DND-41 (cell line): ENCODE results near the gene ADM.

Experiments used
- ATAC-seq: fragments of 200-7000 bp; cut with Tn5 transposase; 3 replicates; pipeline ENCODE4 v1.9.1; 2021; ENCODE audit warnings: low read depth; ENCODE audit not compliant: insufficient read depth
- DNase-seq: peaks from one replicate; pipeline ENCODE4 v3.0.0-alpha.2; 2020
- H2AFZ ChIP-seq: 2 replicates; pipeline ENCODE4 v1.6.0; 2012; ENCODE audit warnings: low read depth, low read length
- H3K27ac ChIP-seq: 2 replicates; pipeline ENCODE4 v1.5.1; 2012; ENCODE audit warnings: low read length, inconsistent platforms
- H3K27me3 ChIP-seq: fragments of 200-600 bp; sonication (generic); 2 replicates; pipeline ENCODE4 v1.6.0; 2012; ENCODE audit warnings: low read length, mild to moderate bottlenecking, inconsistent platforms; ENCODE audit not compliant: insufficient read depth, poor library complexity
- H3K36me3 ChIP-seq: 2 replicates; pipeline ENCODE4 v1.5.1; 2012; ENCODE audit warnings: low read length, inconsistent platforms; ENCODE audit not compliant: insufficient read depth
- H3K4me1 ChIP-seq: 2 replicates; pipeline ENCODE4 v1.5.1; 2012; ENCODE audit warnings: mild to moderate bottlenecking, low read length; ENCODE audit not compliant: insufficient read depth
- H3K4me2 ChIP-seq: 2 replicates; pipeline ENCODE4 v1.6.0; 2012; ENCODE audit warnings: mild to moderate bottlenecking, moderate library complexity, low read length, inconsistent platforms; ENCODE audit not compliant: insufficient read depth
- H3K4me3 ChIP-seq, 2 experiments: fragments of 200-600 bp in 1 of 2; shearing (Covaris generic) in 1 of 2; 2 replicates each; pipeline ENCODE4 v1.5.1; 2012 to 2016; ENCODE audit warnings: inconsistent platforms in 2 of 2, low read length in 2 of 2, mild to moderate bottlenecking in 2 of 2, low read depth in 1 of 2, moderate library complexity in 1 of 2
- H3K79me2 ChIP-seq: 2 replicates; pipeline ENCODE4 v1.6.0; 2012; ENCODE audit warnings: low read length, inconsistent platforms; ENCODE audit not compliant: insufficient read depth
- H3K9ac ChIP-seq: 2 replicates; pipeline ENCODE4 v1.6.0; 2012; ENCODE audit warnings: low read depth, mild to moderate bottlenecking, inconsistent platforms, low read length, moderate library complexity
- H3K9me3 ChIP-seq: 2 replicates; pipeline ENCODE4 v1.5.1; 2012; ENCODE audit warnings: low read length, moderate library complexity, mild to moderate bottlenecking, inconsistent platforms; ENCODE audit not compliant: insufficient read depth, severe bottlenecking
- H4K20me1 ChIP-seq: 2 replicates; pipeline ENCODE4 v1.6.0; 2012; ENCODE audit warnings: low read length; ENCODE audit not compliant: insufficient read depth
- CTCF ChIP-seq: IDR thresholded peaks from 2 replicates; pipeline ENCODE4 v1.5.1; 2012; ENCODE audit warnings: borderline replicate concordance, low read length, moderate library complexity, mild to moderate bottlenecking; ENCODE audit not compliant: poor library complexity, severe bottlenecking; ENCODE audit errors: extremely low read depth
- EZH2 ChIP-seq: IDR thresholded peaks from 3 replicates; pipeline ENCODE4 v1.6.1; 2012; ENCODE audit warnings: borderline replicate concordance, low read depth, mild to moderate bottlenecking, moderate library complexity, low read length, inconsistent platforms; ENCODE audit not compliant: severe bottlenecking

The ADM gene

GRCh38 chr11:10304495-10305261 lies at the start of gene ADM:
TSS of gene ADM (plus strand) at chr11:10305073. CDS start at chr11:10305701, 628 bp downstream.
- peaks cover 59% of the 10 kb centered on the region for H3K27me3 ChIP-seq
- H3K9ac ChIP-seq: peak within 1 kb of the TSS; percentile 55
- H3K4me1 ChIP-seq: peaks cover 74% of the 10 kb centered on the region
- H3K79me2 ChIP-seq: no peaks in the 10 kb centered on the region
- H3K4me2 ChIP-seq: peak within 1 kb of the TSS; percentile 88
- ATAC-seq: peak; percentile 35
- H3K36me3 ChIP-seq: peaks cover 3% of the 10 kb centered on the region; the same call in 1 of the 2 replicates
- peaks cover 5% of the 10 kb centered on the region for H4K20me1 ChIP-seq
- peak; percentile 44 for DNase-seq
- TF ChIP-seq CTCF (peak; percentile 52), EZH2 (peak; percentile 67)
- no peaks in the 10 kb centered on the region for H3K9me3 ChIP-seq
- peak within 1 kb of the TSS; percentile 27 to 68; a peak in 3 of 4 replicates for H3K4me3 ChIP-seq
- peak within 1 kb of the TSS; percentile 68 for H2AFZ ChIP-seq
- peak within 1 kb of the TSS; percentile 30; the same call in 1 of the 2 replicates for H3K27ac ChIP-seq

GRCh38 chr11:10255388-10256125 lies 49.3 kb upstream of the ADM start:
- Histone ChIP-seq H3K4me1 (no peaks in the 10 kb centered on the region), H3K4me2 (no peak overlapping the region), H3K27ac (no peak overlapping the region), H3K27me3 (no peaks in the 10 kb centered on the region), H3K9ac (no peak overlapping the region), H4K20me1 (no peaks in the 10 kb centered on the region; the same call in 1 of the 2 replicates), H3K9me3 (no peaks in the 10 kb centered on the region), H3K4me3 (no peak overlapping the region), H3K79me2 (peaks cover 13% of the 10 kb centered on the region), H3K36me3 (no peaks in the 10 kb centered on the region), H2AFZ (no peak overlapping the region)
- no peak for DNase-seq
- no peak for ATAC-seq
- no peak for TF ChIP-seq EZH2
- no peak for TF ChIP-seq CTCF

- no peak overlapping the region for H2AFZ ChIP-seq
- H3K4me1 ChIP-seq: no peaks in the 10 kb centered on the region
- H3K79me2 ChIP-seq: peaks cover 18% of the 10 kb centered on the region
- no peaks in the 10 kb centered on the region; the same call in 1 of the 2 replicates for H4K20me1 ChIP-seq
- ATAC-seq (no peak), DNase-seq (no peak)
- TF ChIP-seq CTCF (no peak), EZH2 (no peak)
- no peak overlapping the region for H3K4me2 ChIP-seq
- no peaks in the 10 kb centered on the region for H3K9me3 ChIP-seq
- H3K36me3 ChIP-seq: no peaks in the 10 kb centered on the region
- H3K27ac ChIP-seq: no peak overlapping the region
- H3K27me3 ChIP-seq: no peaks in the 10 kb centered on the region
- H3K9ac ChIP-seq: no peak overlapping the region
- no peak overlapping the region for H3K4me3 ChIP-seq
These were observed 47.4 kb upstream of the ADM start for GRCh38 chr11:10257478-10257877.
